NAMALWA (cell line): ENCODE data around the gene MEIS1.

Experiments used
- DNase-seq: peaks from one replicate; pipeline ENCODE4 v3.0.0-alpha.2; 2015; ENCODE audit warnings: low spot score

Gene MEIS1

DNA sequence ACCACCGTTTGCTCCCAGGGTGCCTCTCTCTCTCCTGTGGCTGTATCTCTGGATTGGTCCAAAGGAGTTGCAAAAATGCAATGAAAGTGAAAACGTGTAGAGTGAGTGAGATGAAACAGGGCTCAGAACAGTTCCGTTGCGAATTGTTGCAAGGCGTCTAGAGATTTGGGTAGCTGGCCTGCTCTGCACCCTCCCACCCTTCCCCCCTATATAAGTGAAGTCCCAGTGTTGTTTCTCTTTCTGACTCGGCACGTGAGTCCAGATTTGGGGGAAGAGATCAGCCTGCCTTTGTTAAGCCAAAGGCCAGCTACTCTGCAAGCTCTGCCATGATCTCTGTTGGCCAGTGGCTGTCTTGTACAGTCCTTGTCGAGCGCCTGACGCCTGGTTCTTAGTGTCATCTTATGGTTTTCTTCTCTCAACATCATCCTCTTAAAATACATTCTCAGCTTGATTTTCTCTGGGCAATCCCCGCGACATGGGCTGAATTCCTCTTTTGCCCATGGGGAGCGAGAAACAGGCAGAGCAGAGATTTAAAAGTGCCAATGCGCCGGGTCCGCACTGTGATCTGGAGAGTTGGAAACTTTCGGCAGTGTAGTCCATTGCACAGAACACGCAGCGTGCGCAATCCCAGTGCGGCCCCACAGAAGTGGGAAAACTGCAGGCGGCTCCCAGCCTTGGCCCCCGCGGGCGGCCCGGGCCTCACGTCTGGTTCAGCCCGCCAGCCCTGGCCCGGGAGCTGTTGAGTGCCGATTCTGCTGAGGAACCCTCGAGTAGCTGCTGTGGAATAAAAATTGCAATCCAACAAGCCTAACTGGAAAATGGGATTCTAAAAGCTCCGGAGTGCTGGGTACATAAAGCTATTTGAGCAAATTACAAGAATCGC is 9.3 kb downstream of the MEIS1 start:
- DNase-seq, result no peak

DNA sequence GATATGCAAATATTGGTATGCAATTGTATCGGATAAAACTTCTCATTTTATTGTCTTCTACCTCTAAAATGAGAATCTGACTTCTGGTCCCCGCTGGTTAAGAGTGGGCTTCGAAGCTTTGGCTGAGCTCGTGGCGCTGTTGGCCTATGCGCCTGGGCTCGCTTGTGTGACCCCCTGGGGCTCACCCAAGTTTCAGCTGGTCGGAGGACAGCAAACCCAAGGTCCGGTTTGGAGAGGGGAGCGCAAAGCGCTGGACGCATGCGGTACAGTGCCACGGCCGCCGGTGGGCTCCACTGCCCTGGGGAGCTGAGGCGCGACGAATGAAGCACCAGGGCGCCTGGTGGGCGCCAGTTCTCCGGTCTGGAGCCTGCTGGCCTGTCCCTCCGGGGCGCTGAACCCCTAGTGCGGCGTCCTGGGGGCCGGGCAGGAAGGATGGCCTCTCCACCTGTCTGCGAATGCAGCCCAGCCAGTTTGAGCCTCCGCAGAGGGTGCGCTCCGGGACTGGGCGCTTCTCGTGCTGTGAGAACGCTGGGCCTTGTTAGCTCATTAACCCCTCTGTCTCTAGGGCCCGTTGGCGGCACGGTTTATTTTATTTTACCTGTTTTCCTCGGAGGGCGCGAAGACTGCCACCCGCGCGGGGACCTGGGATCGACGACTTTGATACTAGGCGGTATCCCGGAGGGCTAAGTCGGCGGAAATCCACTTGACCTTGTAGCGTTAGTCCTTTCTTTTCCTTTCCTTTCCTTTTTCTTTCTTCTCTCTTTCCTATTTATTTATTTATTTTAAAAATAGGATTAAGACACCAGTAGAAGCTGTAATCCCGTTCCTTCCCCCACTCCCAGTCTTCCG is 10.4 kb downstream of the MEIS1 start:
- DNase-seq, result no peak

DNA sequence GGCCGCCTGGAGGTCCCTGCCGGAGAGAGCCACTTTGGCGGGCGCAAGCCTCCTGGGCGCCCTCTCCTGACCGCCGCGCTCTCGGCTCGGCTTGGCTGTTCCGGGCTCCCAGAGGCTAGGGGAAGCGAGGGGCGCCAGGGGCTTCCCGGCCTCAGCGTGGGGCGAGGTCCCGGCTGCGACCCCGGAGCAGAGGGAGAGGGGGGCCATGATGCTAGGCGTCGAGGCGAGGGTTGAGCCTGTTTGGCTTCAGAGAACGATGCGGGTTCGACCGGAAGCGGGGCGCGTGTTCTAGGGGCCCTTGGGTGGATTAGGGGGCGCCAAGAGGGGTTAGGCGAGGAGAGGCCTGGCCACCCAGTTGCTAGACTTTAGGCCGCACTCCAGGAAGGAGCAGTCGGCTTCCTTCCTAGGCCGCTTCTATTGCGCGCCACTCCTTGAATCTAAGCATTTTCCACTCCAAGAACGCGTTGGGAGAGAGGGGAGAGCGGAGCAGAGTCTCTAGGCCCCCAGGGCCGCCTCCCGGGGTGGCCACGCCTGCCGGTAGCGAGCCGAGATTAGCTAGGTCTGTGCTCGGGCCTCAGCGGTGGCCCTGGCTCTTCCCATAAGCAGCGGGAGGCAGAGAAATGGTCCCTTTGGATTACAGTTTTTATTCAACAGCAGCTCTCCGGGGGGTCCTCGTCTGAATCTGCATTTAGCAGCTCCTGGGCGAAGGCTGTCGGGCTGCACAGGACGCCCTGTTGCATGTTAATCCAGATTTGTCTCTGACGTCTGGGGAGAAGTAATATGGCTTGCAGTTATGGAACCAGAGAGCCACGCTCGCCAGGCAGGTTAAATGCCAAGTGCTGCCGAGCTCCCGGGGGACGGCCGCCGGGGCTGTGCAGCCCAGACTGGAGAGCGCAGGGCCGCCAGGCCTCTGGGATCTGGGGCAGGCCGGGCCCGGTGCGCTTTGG is 11.3 kb downstream of the MEIS1 start:
- DNase-seq, result no peak

DNA sequence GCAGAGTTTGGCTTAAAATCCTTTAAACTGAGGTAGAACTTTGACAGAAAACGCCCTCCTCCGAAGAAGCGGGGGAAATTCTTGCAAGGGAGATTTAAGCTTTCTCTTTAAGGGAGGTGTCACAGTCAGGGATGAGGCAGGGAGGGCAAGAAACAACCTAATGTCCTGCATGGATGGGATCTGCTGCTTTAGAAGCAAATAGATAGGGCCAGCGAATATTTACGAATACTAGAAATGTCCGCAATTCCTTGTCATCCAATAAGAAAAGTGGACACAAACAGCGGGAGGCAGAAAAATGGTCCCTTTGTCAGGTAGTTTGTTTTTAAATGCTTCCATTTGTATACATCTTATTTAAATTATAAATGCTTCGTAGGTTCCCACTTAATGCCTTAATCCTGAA is 12.0 kb downstream of the MEIS1 start:
- no peak for DNase-seq

DNA sequence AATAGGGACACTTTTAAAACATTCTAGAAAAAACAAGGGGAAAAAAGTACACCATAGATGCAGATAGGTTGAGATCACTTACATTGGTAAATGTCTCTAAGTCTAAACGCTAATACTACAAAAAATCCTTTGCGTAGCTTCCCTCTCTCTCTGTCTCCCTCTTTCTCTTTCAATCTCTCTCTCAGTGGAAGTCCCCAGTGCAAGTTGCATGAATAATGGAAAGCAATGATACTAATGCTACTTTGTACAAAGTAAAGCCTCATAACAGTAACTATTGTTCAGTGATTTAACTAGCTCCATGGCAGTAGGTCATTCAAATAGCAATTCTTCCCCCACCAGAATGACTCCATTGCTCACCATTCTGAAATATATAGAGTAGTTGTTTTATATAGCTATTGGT is 12.8 kb downstream of the MEIS1 start:
- no peak for DNase-seq

DNA sequence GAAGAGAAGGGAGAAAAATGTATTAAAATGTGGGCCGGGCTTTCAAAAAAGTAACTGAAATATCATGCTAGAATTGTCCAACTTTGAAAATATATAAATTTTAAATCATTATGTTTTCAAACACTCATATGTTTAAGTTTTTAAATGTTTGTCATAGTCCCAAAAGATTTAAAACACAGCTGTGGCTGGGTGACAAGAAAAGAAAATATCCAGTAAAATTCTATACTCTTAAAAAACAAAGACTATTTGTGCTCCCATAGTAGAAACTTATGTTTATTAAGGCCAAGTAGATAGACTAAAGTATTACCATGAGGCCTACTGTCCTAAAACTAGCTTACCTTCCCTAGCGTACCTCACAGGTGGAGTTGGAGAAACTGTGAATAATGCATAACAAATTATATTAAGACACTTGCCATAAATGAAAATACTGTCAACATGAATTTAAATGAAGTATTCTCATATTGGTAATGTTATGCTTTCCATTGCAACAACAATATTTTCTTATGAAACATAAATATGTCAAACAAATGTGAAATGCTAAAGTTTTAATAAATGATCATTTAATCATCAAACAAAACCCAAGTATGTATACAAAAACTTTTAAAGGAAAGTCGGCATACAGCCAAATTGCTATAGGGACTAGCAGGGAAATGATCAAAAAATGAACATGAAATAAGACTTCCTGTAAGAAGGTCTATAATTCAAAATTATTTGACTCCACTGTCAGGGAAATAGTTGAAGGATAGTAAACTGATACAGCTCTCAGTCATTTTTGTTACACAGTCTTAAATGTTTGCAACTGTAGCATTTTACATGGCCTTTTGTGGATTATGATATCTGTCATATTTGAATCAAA is 13.4 kb downstream of the MEIS1 start:
- DNase-seq, result no peak

DNA sequence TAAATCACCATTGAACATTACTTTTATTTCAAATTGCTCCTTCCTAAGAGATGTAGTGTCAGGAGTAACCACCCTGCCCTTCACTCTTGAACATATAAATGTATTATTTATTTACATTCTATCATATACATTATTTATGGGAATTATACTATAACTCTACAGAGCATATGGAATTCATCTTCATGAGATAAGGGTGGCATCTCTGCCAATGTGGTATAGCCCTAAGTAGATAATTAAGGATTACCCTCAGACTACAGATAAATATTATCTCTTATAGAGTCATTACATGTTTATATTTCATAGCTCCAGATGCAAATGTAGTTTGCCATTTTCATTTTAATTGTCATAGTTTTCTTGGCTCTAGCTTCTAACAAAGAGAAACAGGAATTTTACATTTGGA is 17.3 kb downstream of the MEIS1 start:
- DNase-seq, result no peak

DNA sequence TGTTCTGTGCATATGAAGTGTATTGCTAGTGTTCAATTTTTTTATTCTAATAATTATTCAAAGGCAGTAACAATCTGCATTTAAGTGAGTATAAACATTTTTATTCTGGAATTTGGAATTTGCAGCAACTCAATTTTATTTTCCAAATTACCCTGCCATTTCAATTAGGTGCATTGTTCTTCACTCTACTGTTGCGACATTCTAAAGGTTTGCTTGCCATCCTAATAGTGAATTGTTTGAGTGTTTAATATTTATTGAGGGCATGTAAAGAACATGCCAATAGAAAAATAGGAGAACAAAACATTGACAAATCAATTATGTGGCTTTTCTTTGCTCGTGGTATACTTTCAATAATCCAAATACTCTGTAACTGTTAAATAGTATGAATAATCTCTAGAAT is 18.0 kb downstream of the MEIS1 start:
- no peak for DNase-seq

DNA sequence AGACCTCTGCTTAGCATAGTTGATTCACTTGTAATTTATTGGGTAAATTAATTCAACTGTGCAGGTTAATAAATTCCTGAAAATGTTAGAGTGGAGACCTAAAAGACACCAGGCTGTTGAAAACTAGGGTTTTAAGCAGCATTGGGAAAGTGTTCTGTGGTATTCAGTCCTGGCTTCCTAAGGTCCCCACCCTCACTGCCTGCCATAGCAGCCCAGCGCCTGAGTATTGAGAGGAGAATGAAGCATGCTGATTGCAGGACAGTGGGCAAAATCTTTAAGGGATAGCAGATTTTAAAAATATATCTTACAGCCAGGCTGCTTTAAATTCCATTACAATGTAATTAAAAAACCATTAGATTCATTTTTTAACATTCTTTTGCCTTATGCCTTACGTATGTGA is 20.6 kb downstream of the MEIS1 start:
- DNase-seq, result no peak

DNA sequence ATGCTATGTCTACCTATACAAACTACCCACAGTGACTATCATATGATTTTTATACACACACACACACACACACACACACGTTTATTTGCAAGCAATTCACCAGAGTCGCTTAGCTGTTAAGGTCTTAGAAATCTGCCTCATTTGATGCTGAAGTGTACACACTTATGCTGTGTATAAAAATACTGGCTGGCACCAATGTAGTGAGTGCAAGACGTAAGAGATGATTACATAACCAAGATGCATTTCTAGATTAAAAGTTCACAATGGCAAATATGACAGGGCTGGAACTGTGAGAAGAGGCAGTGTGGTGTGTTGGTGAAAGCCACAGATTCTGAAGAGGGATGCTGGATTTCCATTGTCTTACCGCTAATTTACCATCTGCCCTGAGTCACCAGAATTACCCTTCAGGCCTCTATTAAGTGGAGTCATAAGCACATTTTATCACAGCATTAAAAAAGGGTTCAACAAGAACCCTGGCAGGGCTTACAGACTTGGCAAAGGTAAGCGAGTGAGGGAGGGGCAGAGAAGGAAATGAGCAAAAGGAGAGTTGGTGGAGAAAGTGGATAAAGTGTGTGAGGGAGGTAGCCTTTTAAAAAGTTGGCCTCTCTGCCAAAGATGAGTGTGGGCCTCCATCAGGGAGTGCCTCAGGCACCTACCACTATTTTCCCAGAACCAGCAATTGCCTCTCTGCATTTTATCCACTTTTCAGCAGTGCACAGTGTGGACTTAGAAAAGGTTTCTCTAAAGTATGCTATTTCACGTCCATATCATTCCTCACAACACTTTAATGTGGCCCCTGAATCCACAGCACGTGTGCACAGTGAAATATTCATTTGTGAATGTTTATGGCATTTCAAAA is 21.5 kb downstream of the MEIS1 start:
- no peak for DNase-seq

DNA sequence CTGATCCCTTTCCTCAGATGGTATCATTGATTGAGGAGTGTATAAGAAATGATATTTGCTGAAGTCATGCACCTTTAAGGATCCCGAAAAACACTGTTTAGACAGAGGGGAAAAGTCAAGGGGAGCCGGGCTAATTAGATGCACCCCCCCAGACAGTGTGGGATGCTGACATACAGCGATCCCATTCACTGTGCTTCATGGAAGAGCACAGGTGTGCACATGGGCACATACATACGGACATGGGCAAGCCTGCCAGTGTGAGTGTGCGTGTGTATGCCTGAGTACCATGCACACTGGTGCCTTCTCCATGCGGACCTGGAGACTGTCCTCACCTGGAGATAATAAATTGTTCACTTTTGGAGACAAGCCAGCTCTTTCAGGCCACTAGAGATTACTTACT is 22.6 kb downstream of the MEIS1 start:
- DNase-seq, result no peak

DNA sequence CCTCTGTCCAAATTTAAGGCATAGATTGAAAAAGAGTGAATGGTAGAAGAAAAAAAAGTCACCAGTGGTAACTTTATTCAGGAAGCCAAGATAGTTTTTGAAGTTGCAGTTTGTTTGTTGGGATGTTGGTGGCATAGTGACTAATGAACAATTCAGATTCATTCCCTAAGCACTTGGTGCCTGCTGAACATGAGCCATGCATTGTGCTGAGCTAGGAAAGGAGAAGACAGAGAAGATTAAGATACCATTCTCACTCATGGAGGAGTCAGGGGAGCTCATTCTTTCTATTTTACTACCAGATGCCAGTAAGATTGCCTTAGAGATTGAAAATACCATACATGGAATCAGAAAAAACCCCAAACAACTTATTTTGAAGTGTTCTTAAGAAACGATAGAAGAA is 25.1 kb downstream of the MEIS1 start:
- DNase-seq, result no peak

DNA sequence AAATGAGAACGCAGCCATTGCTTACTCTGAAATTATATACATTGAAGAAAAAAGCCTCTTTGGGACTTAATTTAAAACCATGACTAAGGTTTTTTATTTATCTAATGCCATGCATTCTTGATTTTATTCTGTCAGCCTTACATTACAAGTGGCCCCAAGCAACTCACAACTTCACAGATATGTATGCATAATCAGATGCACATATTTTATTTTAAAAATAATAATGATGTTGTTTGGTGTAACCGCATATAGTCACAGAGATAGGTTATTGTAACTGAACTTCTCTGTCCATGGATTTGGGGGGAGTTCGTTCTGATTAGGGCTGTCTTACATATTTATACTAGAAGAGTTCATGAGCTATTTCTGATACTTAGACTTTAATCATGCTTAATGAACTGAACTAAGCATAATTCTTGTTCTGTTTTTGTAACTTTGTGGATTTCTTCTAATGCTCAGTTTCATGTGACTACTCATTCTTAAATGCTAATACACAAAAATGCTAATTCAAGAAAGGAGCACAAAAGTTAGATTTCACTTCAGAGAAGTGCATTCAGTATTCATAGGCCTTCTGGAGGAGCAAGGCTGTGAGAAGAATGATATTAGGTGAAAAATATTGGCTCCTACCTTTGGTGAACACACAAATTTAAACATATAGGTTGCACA is 26.2 kb downstream of the MEIS1 start:
- DNase-seq, result no peak

DNA sequence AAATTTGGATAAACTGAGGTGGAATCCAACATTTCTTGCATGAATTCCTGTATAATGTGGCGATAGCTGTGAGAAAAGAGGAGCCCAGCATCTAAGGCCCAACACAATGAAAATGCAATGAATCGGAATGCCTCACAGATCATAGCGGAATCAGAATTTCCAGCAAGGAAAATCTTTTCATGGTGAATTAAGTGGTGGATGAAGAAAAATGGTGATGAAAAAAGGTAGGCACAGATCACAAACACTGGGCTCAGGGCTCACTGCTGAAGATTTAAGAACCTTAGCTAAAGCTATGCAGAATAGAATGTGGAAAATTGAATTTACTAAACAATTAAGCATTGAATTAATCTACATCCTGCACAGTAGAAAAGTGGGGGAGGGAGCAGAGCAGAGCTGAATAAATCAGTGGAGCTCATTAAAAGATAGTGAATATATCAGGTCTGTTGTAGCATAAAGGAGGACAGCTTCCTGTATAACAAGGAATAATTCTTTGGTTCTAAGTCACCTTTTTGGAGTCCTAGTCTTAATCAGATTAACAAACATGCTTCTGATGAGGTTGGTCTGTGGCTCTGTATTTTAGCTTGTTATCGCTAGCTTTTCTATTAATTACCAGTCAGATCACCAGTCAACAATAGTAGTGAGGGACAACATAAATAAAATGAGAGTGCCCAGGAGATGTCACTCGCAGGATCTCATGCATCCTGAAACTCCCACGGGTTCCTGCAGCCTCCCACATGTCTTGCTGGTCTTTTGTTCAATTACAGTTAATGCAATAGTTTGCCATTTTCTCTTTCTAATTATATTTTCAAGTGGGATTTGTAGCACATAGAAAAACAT is 27.0 kb downstream of the MEIS1 start:
- DNase-seq, result no peak

DNA sequence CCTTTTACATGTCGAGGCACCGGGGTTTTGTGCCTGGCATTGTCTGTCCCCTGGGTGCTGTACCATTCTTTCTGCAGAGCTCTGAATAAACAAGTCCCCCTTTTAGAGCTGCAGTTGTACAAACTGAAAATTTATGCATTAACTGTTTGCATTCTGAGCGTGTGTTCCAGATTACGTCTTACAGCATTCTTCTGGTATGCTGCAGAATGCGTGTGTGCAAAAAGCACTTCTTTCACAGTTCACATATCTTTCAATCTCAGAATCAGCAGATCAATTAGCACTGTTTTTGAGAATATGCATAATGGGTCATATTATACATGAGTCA is 27.5 kb downstream of the MEIS1 start:
- DNase-seq, result no peak

DNA sequence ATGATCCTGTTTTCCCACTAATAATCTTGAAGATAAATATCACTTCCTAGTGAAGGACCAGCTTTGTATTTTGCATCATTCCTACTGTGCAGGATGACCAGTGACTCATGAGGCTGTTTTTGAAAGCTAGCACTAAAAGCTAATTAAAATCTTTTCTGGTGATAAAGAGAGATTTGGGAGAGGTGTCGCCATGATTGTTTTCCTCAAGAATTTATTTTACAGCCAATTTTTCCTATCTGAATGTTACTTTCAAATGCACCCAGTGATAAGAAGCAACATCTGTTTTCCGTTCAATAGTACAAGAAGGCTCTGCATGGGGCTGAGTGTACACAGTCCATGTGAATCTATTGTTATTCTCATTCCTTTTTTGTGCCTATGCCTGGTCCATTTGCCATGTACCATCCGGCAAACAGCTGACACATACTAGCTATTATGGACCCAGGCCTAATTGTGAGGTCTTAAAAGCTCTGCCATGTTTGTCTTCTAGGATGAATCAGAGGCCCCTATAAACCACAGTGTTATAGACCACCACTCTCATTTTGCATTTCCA is 28.4 kb downstream of the MEIS1 start:
- no peak for DNase-seq

DNA sequence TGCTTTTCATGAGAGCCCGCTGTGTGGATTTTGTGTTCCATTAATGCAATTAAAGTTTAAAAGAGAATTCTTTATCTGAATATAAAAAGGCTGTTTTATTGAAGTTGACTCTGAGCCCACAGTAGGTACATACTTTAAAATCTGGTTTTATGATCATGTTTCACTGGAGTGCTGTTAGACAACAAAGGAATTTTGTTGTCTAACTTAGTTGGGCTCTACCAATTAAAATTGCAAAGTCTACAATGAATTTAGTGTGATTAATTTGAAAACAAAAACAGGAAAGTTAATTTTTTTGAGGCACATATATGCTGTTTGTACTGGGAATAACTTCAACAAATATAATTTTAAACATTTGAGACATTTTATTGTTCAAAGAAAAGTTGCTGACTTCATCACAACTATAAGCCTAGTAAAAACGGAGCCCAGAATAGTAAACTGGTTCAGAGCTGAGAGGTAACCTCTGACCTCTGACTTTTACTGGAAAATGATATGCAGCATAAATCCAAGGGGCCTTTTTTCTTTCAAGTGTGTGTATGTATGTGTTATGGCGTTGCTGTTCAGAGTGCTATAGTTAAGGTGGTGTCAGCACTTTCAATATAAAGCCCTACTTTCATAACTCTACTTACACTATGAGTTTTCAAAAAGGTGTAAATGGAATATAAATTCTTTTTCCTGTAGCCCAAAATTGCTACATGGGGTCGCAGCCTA is 30.2 kb downstream of the MEIS1 start:
- no peak for DNase-seq

DNA sequence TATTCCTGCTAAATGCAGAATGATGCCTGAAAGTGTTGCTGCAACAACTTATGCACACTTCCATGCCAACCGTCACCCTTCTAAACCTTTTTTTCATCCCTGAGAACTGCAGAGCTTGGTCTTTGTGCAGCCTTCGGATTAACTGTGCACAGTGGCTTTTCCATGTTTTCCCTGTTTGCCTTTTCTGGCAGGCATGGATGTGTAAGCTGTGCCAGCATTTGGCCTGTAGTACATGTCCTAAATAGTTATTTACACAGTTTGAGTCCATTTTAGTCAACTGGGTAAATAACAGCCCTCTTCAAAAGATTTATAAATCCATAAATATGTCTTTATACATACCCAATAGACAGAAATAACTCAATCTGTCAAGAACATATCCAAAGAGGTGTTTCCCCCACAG is 31.5 kb downstream of the MEIS1 start:
- no peak for DNase-seq
